Heart right ventricle (tissue), 16 donors: ENCODE measurements around the gene ZNF333. TPM values are rescaled to one million over a fixed set of nuclear protein-coding genes. Genes with fewer than 3 reads are reported as not detected.

Experiments used
- ATAC-seq, 8 donors: fragments of 200-7000 bp; cut with Tn5 transposase; one replicate each; pipeline ENCODE4 v1.9.1; 2020; ENCODE audit warnings: mild to moderate bottlenecking in 8 of 8, moderate library complexity in 8 of 8, moderate number of reproducible peaks in 1 of 8
- DNase-seq, 2 donors: peaks; one replicate each; pipeline ENCODE4 v3.0.0-alpha.2; 2020
- H3K27ac ChIP-seq, 10 donors: fragments of 200-600 bp; sonication (generic) in 2 of 10; one replicate each; pipeline versions ENCODE4 v1.5.0 to v1.8.0; 2020 to 2022; ENCODE audit warnings: mild to moderate bottlenecking in 3 of 10
- H3K27me3 ChIP-seq, 7 donors: fragments of 200-600 bp; one replicate each; pipeline ENCODE4 v1.8.0; 2021 to 2022; ENCODE audit warnings: mild to moderate bottlenecking in 2 of 7
- H3K36me3 ChIP-seq, 9 donors: fragments of 200-600 bp; sonication (generic) in 1 of 9; one replicate each; pipeline versions ENCODE4 v1.5.0 to v1.8.0; 2020 to 2022; ENCODE audit warnings: mild to moderate bottlenecking in 2 of 9
- H3K4me1 ChIP-seq, 9 donors: fragments of 200-600 bp; sonication (generic) in 1 of 9; one replicate each; pipeline versions ENCODE4 v1.5.0 to v1.8.0; 2020 to 2022; ENCODE audit warnings: mild to moderate bottlenecking in 4 of 9
- H3K4me3 ChIP-seq, 10 donors: fragments of 200-600 bp; sonication (generic) in 2 of 10; one replicate each; pipeline versions ENCODE4 v1.5.0 to v1.8.0; 2020 to 2022; ENCODE audit warnings: mild to moderate bottlenecking in 7 of 10, moderate library complexity in 2 of 10
- H3K9me3 ChIP-seq, 11 donors: fragments of 200-600 bp in 10 of 11; sonication (generic) in 2 of 11; one replicate each; pipeline versions ENCODE4 v1.5.0 to v1.8.0; 2013 to 2022; ENCODE audit warnings: mild to moderate bottlenecking in 2 of 11, control low read depth in 1 of 11, moderate library complexity in 1 of 11
- WGBS, 2 donors: extraction: QIAGEN DNeasy Blood & Tissue Kit; methylation state at CpG; one replicate each; pipeline ENCODE4 v1.1.7; 2013; ENCODE audit warnings: inconsistent platforms in 1 of 2; 5-methylcytosine and 5-hydroxymethylcytosine counted together
- intact Hi-C, 10 donors: fragments of 100-400 bp; cut with DNase I; formaldehyde crosslinking; loops; one replicate each; pipeline versions ENCODE4 v1.11.1 to v1.14.2; 2022
- polyA plus RNA-seq, 2 donors: library from polyadenylated mRNA; stranded (reverse); fragments of 200-250 nt; gene quantifications; one replicate each; pipeline ENCODE4 v1.2.3, GENCODE V29; 2013
- total RNA-seq, 10 donors: library from RNA; stranded (reverse); fragmentation: NEBNext Ultra II Directional in 3 of 10; extraction: Animal tissue kit (Norgen Biotek cat#: 25700) in 3 of 10; gene quantifications; one replicate each; pipeline versions ENCODE4 v1.2.1 to v1.2.4, GENCODE V29; 2021 to 2023
- TF ChIP-seq, protein P1 (sequence below), 9 donors: fragments of 200-600 bp; sonication (generic) in 2 of 9; IDR thresholded peaks; one replicate each; pipeline versions ENCODE4 v1.5.0 to v1.8.0; 2021 to 2022; ENCODE audit warnings: antibody characterized with exemption in 9 of 9, mild to moderate bottlenecking in 5 of 9, moderate library complexity in 1 of 9
- donor health status: Arrhythmogenic right ventricular cardiomyopathy.
- donor health status: ischemic (EF 13 %, LVEDD 7.1; RV severe dilation, severe dysfunction).
- donor health status: healthy with polysubstance abuse.
- donor health status: DM: no; HTN: yes; CAD: no.
- donor health status: DM: no; HTN: no; CAD: no.
- donor health status: ischemic (EF 25% LVEDD 6.9; RV normal size, moderate dysfunction).
- donor health status: ischemic (EF 25% LVEDD 5.7; RV mildly dilated, moderate dysfunction).
- donor health status: healthy.
- donor health status: DM: yes; HTN: yes; CAD: no.
- donor health status: Ischemic cardiomyopathy.
- donor health status: ischemic (EF 35%, LVEDD 5.7; RV mildly dilated, moderate dysfunction).
- donor health status: nonischemic (EF 11% LVEDD 7.7; RV severe dilation, severe dysfunction).
- donor health status: DM: yes; HTN: yes; CAD: no.
- donor health status: PGD.
- donor health status: ischemic (EF 29% LVEDD 5.4; RV normal size, mild dysfunction).
- donor health status: nonischemic (EF 23%, LVEDD 6.1; RV moderate dilation, normal function).

Gene ZNF333
- total and polyA plus RNA-seq, 12 donors, result 4.2 to 12.8 (median 8.5) TPM

DNA sequence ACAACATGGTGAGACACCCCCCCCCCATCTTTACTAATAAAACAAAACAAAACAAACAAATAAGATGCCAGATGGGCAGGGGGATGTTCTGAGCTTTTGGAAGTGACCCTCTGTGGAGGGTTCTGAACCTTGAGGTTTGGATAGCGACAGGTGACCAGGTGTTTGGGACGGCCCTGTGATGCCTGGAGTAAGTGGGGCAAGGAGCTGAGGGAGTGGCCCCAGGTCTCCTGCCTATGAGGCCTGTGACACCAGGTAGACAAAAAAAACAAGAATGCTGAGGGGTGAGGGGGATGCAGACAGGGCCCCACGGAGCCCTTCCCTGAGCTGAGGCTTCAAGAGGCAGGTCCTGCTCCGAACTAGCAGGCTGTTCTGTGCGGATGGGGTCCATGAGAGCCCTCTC, 79.4 kb downstream of the ZNF333 start:
- peaks cover 0 to 17% (median 3%) of the 10 kb centered on the region in 7 donors for H3K27me3 ChIP-seq
- ATAC-seq (no peak), DNase-seq (no peak)
- H3K4me1 ChIP-seq, result no peaks in the 10 kb centered on the region
- peaks cover 0 to 76% (median 0%) of the 10 kb centered on the region in 9 donors for H3K36me3 ChIP-seq
- 84 to 91% methylated on average over 5 of the region's 5 CpGs for WGBS, 2 donors
- no peaks in the 10 kb centered on the region for H3K9me3 ChIP-seq
- intact Hi-C loops, result loop anchor here in 1 of 10 donors (10.0 kb wide), 1 partner anchor 374 kb away; no protein-coding TSS in a partner anchor
- H3K27ac ChIP-seq, result no peak overlapping the region
- no peak overlapping the region for H3K4me3 ChIP-seq
- TF ChIP-seq, protein P1, sequence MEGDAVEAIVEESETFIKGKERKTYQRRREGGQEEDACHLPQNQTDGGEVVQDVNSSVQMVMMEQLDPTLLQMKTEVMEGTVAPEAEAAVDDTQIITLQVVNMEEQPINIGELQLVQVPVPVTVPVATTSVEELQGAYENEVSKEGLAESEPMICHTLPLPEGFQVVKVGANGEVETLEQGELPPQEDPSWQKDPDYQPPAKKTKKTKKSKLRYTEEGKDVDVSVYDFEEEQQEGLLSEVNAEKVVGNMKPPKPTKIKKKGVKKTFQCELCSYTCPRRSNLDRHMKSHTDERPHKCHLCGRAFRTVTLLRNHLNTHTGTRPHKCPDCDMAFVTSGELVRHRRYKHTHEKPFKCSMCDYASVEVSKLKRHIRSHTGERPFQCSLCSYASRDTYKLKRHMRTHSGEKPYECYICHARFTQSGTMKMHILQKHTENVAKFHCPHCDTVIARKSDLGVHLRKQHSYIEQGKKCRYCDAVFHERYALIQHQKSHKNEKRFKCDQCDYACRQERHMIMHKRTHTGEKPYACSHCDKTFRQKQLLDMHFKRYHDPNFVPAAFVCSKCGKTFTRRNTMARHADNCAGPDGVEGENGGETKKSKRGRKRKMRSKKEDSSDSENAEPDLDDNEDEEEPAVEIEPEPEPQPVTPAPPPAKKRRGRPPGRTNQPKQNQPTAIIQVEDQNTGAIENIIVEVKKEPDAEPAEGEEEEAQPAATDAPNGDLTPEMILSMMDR (IDR thresholded peaks at IDR 0.05), result no peak

DNA sequence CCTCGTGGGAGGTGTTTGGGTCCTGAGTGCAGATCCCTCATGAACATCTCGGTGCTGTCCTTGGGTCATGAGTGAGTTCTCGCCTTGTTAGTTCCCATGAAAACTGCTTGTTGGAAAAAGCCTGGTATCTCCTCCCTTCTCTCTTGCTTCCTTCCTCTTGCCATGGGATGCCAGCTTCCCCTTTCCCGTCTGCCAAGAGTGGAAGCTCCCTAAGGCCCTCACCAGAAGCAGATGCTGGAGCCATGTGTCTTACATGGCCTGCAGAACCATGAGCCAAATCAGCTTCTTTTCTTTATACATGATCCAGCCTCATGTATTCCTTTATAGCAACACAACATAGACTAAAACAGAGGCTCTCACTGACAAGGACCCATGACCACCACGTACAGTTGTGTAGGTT, 80.3 kb downstream of the ZNF333 start:
- TF ChIP-seq, protein P1 (IDR thresholded peaks at IDR 0.05), result no peak
- DNase-seq, result no peak
- H3K27ac ChIP-seq, result no peak overlapping the region
- WGBS, 2 donors, result 71 to 81% methylated on average over 5 of the region's 5 CpGs
- H3K4me1 ChIP-seq, result peaks cover 0 to 5% (median 0%) of the 10 kb centered on the region in 9 donors
- peaks cover 0 to 67% (median 0%) of the 10 kb centered on the region in 9 donors for H3K36me3 ChIP-seq
- H3K4me3 ChIP-seq, result no peak overlapping the region
- intact Hi-C loops, result no loop called here
- ATAC-seq, result no peak
- H3K9me3 ChIP-seq, result no peaks in the 10 kb centered on the region
- H3K27me3 ChIP-seq, result peaks cover 0 to 25% (median 9%) of the 10 kb centered on the region in 7 donors

DNA sequence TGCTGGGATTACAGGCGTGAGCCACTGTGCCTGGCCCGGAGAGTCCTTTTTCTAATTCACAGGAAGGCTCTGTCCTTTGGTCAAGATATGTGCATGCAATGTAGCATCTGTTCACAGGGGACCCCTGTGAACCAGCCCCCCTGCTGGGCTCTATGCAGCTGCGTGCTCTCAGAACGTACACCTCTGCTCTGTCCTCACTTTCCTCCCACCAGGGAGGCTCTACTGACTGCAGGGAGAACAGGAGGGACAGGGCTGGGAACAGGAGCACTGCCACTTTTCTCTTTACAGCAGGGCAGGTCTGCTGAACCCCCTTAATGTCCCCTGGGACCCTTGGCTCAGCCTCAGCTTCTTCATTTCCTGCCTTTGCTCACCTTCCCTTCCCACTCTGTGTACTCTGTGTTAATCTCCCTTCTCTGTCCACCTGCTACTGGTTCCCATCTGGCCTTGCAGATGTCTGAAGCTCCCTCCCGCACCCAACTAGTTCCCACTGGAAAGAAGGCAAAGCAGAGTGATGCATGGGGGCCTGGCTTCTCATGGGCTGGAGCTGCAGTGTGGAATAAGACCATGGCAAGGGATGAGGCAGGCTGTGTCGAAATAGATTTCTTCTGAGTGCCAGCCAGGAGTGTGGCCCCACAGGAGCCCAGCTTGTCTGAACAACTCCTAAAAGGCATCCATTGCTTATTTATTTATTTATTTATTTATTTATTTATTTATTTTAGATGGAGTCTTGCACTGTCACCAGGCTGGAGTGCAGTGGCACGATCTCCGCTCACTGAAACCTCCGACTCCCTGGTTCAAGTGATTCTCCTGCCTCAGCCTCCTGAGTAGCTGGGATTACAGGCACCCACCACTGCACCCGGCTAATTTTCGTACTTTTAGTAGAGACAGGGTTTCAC, 81.3 kb downstream of the ZNF333 start:
- H3K27me3 ChIP-seq, result peaks cover 0 to 36% (median 19%) of the 10 kb centered on the region in 7 donors
- ATAC-seq, result no peak
- no peak overlapping the region for H3K4me3 ChIP-seq
- whole genome bisulfite sequencing, 2 donors, result 65 to 73% methylated on average over 11 of the region's 11 CpGs
- no peaks in the 10 kb centered on the region for H3K9me3 ChIP-seq
- no peak overlapping the region for H3K27ac ChIP-seq
- H3K4me1 ChIP-seq, result peaks cover 0 to 8% (median 0%) of the 10 kb centered on the region in 9 donors
- TF ChIP-seq, protein P1 (IDR thresholded peaks at IDR 0.05), result no peak
- intact Hi-C loops, result no loop called here
- DNase-seq, result no peak
- peaks cover 0 to 59% (median 0%) of the 10 kb centered on the region in 9 donors for H3K36me3 ChIP-seq

DNA sequence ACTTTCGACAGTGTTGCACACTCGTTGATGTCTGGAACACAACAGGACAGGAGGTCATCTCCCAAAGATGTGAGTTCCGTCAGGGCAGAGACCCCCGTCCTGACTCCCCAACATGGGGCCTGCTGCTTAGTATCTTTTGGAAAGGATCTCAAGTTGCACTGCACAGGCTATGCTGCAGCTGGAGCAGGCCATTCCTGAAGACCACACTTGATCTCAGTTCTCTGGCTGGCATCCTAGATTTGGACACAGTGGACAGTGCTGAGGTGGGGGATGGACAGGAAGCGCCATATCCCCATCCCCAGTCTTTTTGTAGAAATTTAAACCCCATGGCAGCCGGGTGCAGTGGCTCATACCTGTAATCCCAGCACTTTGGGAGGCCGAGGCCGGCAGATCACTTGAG, 82.6 kb downstream of the ZNF333 start:
- H3K27ac ChIP-seq, result no peak overlapping the region
- no peak for DNase-seq
- no peak overlapping the region for H3K4me3 ChIP-seq
- H3K27me3 ChIP-seq, result peaks cover 0 to 44% (median 30%) of the 10 kb centered on the region in 7 donors
- H3K4me1 ChIP-seq, result peaks cover 0 to 12% (median 0%) of the 10 kb centered on the region in 9 donors
- 82 to 83% methylated on average over 8 of the region's 8 CpGs for WGBS, 2 donors
- H3K36me3 ChIP-seq, result peaks cover 0 to 57% (median 0%) of the 10 kb centered on the region in 9 donors
- intact Hi-C loops, result no loop called here
- no peaks in the 10 kb centered on the region for H3K9me3 ChIP-seq
- ATAC-seq, result no peak
- TF ChIP-seq, protein P1 (IDR thresholded peaks at IDR 0.05), result no peak
